ENCODE measurements around the gene B3GNT5.

Gene B3GNT5

DNA sequence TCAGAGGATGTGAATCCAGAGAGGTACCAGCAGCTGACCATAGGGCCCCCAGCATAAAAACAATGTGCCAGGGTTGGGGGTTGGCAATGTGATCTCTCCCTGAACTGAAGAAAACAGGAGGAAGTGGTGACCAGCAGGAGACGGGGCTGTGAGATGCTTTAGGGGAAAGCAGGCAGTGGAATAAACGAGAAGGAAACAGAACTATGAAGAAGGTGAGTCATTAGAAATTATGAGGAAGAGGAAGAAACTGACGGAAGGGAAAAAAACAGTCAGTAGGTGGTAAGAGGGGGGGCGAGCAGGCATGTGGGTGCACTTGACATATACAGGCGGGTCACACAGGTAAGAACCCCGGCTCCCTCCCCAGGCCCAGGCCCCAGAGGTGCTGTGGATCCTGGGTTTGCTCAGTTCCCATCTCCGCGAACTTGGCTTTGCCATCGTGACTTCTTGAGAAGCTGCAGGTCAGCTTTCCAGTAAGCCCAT lies 42.2 kb upstream of the B3GNT5 start:
- no peaks in the 10 kb centered on the region for H3K36me3 ChIP-seq (ENCODE audit: low read depth)
- no peak overlapping the region for H3K4me3 ChIP-seq (ENCODE audit: severe bottlenecking)
- TF ChIP-seq, protein P1, sequence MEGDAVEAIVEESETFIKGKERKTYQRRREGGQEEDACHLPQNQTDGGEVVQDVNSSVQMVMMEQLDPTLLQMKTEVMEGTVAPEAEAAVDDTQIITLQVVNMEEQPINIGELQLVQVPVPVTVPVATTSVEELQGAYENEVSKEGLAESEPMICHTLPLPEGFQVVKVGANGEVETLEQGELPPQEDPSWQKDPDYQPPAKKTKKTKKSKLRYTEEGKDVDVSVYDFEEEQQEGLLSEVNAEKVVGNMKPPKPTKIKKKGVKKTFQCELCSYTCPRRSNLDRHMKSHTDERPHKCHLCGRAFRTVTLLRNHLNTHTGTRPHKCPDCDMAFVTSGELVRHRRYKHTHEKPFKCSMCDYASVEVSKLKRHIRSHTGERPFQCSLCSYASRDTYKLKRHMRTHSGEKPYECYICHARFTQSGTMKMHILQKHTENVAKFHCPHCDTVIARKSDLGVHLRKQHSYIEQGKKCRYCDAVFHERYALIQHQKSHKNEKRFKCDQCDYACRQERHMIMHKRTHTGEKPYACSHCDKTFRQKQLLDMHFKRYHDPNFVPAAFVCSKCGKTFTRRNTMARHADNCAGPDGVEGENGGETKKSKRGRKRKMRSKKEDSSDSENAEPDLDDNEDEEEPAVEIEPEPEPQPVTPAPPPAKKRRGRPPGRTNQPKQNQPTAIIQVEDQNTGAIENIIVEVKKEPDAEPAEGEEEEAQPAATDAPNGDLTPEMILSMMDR (IDR thresholded peaks at IDR 0.05; ENCODE audit: poor library complexity, severe bottlenecking), result no peak
- H3K4me1 ChIP-seq (ENCODE audit: insufficient read depth, poor library complexity, severe bottlenecking), result no peaks in the 10 kb centered on the region
- DNase-seq (ENCODE audit: low spot score) (no peak), ATAC-seq (ENCODE audit: low read depth) (no peak)
- no peaks in the 10 kb centered on the region for H3K9me3 ChIP-seq (ENCODE audit: severe bottlenecking)
- H3K27ac ChIP-seq (ENCODE audit: poor library complexity, severe bottlenecking), result no peak overlapping the region
- no peaks in the 10 kb centered on the region for H3K27me3 ChIP-seq (ENCODE audit: insufficient read depth, poor library complexity, severe bottlenecking)

DNA sequence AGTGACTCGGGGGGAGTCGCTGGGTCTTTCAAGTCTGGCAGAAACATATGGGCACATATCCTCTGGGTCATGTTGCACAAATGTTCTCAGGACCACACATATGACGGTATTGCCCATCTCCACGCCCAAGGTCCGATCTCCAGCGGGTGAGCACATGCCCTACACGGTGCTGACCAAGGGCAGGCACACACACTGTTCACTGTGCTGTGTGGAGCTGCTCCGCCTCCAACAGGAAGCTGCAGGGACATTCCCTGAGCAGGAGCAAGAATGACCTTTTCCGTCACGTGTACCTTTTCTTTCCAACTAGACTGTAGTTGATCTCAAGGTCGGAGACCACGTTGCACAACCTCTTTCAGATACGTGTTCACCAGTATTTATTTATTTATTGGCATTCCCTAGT lies 41.7 kb upstream of the B3GNT5 start:
- ATAC-seq (ENCODE audit: low read depth) (no peak), DNase-seq (ENCODE audit: low spot score) (no peak)
- Histone ChIP-seq H3K27me3 (ENCODE audit: insufficient read depth, poor library complexity, severe bottlenecking) (no peaks in the 10 kb centered on the region), H3K9me3 (ENCODE audit: severe bottlenecking) (no peaks in the 10 kb centered on the region), H3K27ac (ENCODE audit: poor library complexity, severe bottlenecking) (no peak overlapping the region), H3K4me3 (ENCODE audit: severe bottlenecking) (no peak overlapping the region), H3K36me3 (ENCODE audit: low read depth) (no peaks in the 10 kb centered on the region), H3K4me1 (ENCODE audit: insufficient read depth, poor library complexity, severe bottlenecking) (no peaks in the 10 kb centered on the region)
- TF ChIP-seq, protein P1 (IDR thresholded peaks at IDR 0.05; ENCODE audit: poor library complexity, severe bottlenecking), result no peak

- Histone ChIP-seq H3K27me3 (ENCODE audit: insufficient read depth, poor library complexity, severe bottlenecking) (no peaks in the 10 kb centered on the region), H3K9me3 (ENCODE audit: severe bottlenecking) (no peaks in the 10 kb centered on the region), H3K4me3 (ENCODE audit: severe bottlenecking) (no peak overlapping the region), H3K27ac (ENCODE audit: poor library complexity, severe bottlenecking) (no peak overlapping the region), H3K4me1 (ENCODE audit: insufficient read depth, poor library complexity, severe bottlenecking) (no peaks in the 10 kb centered on the region), H3K36me3 (ENCODE audit: low read depth) (no peaks in the 10 kb centered on the region)
- no peak for ATAC-seq (ENCODE audit: low read depth)
- no peak for DNase-seq (ENCODE audit: low spot score)
- TF ChIP-seq, protein P1 (IDR thresholded peaks at IDR 0.05; ENCODE audit: poor library complexity, severe bottlenecking), result no peak
These were observed 41.0 kb upstream of the B3GNT5 start for GRCh38 chr3:183212096-183212495.

- H3K36me3 ChIP-seq (ENCODE audit: low read depth), result no peaks in the 10 kb centered on the region
- DNase-seq (ENCODE audit: low spot score) (no peak), ATAC-seq (ENCODE audit: low read depth) (no peak)
- H3K9me3 ChIP-seq (ENCODE audit: severe bottlenecking), result no peaks in the 10 kb centered on the region
- no peaks in the 10 kb centered on the region for H3K4me1 ChIP-seq (ENCODE audit: insufficient read depth, poor library complexity, severe bottlenecking)
- no peak overlapping the region for H3K27ac ChIP-seq (ENCODE audit: poor library complexity, severe bottlenecking)
- H3K4me3 ChIP-seq (ENCODE audit: severe bottlenecking), result no peak overlapping the region
- no peaks in the 10 kb centered on the region for H3K27me3 ChIP-seq (ENCODE audit: insufficient read depth, poor library complexity, severe bottlenecking)
- TF ChIP-seq, protein P1 (IDR thresholded peaks at IDR 0.05; ENCODE audit: poor library complexity, severe bottlenecking), result no peak
These were observed 40.5 kb upstream of the B3GNT5 start for GRCh38 chr3:183212565-183212964.

DNA sequence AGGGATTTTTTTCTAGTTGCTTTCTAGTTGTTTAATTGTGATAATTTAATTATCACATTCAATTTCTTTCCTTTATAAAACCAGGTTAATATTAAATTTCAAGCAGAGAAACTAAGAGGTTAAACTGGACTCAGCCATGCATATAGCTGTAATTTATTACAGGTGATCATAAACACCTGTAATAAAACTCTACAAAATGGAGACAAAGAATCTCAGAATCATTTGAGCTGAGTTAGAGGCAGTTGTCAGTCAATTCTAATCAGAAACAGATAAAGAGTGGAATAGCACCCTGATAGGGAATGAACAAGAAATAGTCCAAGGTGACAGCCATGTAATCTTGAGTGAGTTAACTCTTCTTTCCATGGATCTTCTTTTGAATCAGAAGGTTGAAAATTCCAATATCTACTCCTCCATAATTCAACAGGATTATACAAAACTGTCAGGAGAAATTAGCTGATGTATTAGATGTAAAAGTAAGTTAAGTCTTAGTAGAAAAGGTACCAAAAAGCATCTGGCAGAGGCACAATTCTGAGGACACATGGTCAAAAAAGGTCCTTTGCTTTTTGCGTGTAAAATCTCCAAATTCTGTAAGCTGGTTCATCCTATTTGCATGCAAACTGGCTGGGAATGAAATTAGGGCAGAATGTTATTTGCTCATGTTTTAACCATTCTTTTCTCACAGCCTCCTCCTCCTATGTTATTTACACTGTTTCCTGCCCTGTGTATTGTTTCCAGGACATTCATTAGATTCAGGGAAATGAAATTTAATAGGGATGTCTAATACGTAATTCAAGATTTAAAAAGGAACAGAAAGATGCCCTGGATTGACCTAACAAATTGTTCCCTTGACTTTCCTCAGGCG lies 39.4 kb upstream of the B3GNT5 start:
- Histone ChIP-seq H3K36me3 (ENCODE audit: low read depth) (no peaks in the 10 kb centered on the region), H3K27me3 (ENCODE audit: insufficient read depth, poor library complexity, severe bottlenecking) (no peaks in the 10 kb centered on the region), H3K4me3 (ENCODE audit: severe bottlenecking) (no peak overlapping the region), H3K27ac (ENCODE audit: poor library complexity, severe bottlenecking) (no peak overlapping the region), H3K4me1 (ENCODE audit: insufficient read depth, poor library complexity, severe bottlenecking) (no peaks in the 10 kb centered on the region), H3K9me3 (ENCODE audit: severe bottlenecking) (no peaks in the 10 kb centered on the region)
- TF ChIP-seq, protein P1 (IDR thresholded peaks at IDR 0.05; ENCODE audit: poor library complexity, severe bottlenecking), result no peak
- ATAC-seq (ENCODE audit: low read depth) (no peak), DNase-seq (ENCODE audit: low spot score) (no peak)
